Endothelial cell of umbilical vein (primary cell): ENCODE results near the gene CITED2. TPM values are rescaled to one million over a fixed set of nuclear protein-coding genes. Genes with fewer than 3 reads are reported as not detected.

ENCODE experiments used
- BruUV-seq: library from RNA; stranded (reverse); fragments of 400-500 nt; replicated peaks from 2 replicates; lab custom pipeline; 2021; lab: Mats Ljungman, UMichigan
- CTCF ChIA-PET: fragments of 300-600, 350-600 bp; sonication (Branson Sonifier 250); formaldehyde crosslinking; loops from one replicate; lab custom pipeline; 2021; ENCODE audit warnings: antibody characterized with exemption, inconsistent platforms; lab: Charles Lee
- POLR2A ChIA-PET: fragments of 300-600, 350-600 bp; sonication (Branson Sonifier 250); formaldehyde crosslinking; loops from one replicate; lab custom pipeline; 2021; ENCODE audit warnings: antibody characterized with exemption, inconsistent platforms; lab: Charles Lee
- DNase-seq: peaks from one replicate; pipeline ENCODE4 v3.0.0-alpha.2; 2011; ENCODE audit warnings: low read depth, low spot score
- FAIRE-seq: peaks from 2 replicates; lab custom pipeline; 2011; peaks lifted over from hg19 to GRCh38; lab: Jason Lieb, UNC
- H2AFZ ChIP-seq: 2 replicates; pipeline ENCODE4 v1.6.0; 2012; ENCODE audit warnings: low read depth, low read length, control low read depth, inconsistent platforms
- H3K27ac ChIP-seq: 2 replicates; pipeline ENCODE4 v1.5.1; 2011; ENCODE audit warnings: low read depth, mild to moderate bottlenecking, control low read depth, low read length, moderate library complexity; ENCODE audit not compliant: insufficient read depth
- H3K27me3 ChIP-seq, 2 experiments: 2 replicates each; pipeline versions ENCODE4 v1.6.0 to v1.6.1; 2011; ENCODE audit warnings: low read length in 2 of 2, mixed read lengths in 1 of 2; ENCODE audit not compliant: control insufficient read depth in 2 of 2, insufficient read depth in 2 of 2
- H3K36me3 ChIP-seq, 2 experiments: 2 replicates in 1 of 2; 3 replicates in 1 of 2; pipeline ENCODE4 v1.5.1; 2011; ENCODE audit warnings: low read length in 2 of 2, mild to moderate bottlenecking in 1 of 2, moderate library complexity in 1 of 2; ENCODE audit not compliant: control insufficient read depth in 2 of 2, insufficient read depth in 2 of 2; ENCODE audit errors: extremely low read depth in 1 of 2
- H3K4me1 ChIP-seq: 3 replicates; pipeline ENCODE4 v1.5.1; 2011; ENCODE audit warnings: mild to moderate bottlenecking, low read length; ENCODE audit not compliant: control insufficient read depth, insufficient read depth; ENCODE audit errors: extremely low read depth
- H3K4me2 ChIP-seq: 2 replicates; pipeline ENCODE4 v1.6.1; 2011; ENCODE audit warnings: low read length, control low read depth, mixed read lengths; ENCODE audit not compliant: insufficient read depth
- H3K4me3 ChIP-seq, 3 experiments: fragments of 200-600 bp in 1 of 3; sonication (generic), shearing (Covaris generic) in 1 of 3; replicated peaks in 1 of 3; 2 replicates each; pipeline ENCODE4 v1.5.1; 2011 to 2016; ENCODE audit warnings: control low read depth in 3 of 3, low read length in 3 of 3, mild to moderate bottlenecking in 2 of 3, inconsistent platforms in 1 of 3, low read depth in 1 of 3, moderate library complexity in 1 of 3; ENCODE audit not compliant: insufficient read depth in 1 of 3
- H3K79me2 ChIP-seq: 2 replicates; pipeline ENCODE4 v1.6.0; 2012; ENCODE audit warnings: low read length, inconsistent platforms; ENCODE audit not compliant: control insufficient read depth, insufficient read depth
- H3K9ac ChIP-seq: replicated peaks from 2 replicates; pipeline ENCODE3; 2011; ENCODE audit warnings: low read length, control low read depth; ENCODE audit not compliant: insufficient read depth; ENCODE audit errors: extremely low read depth
- H3K9me1 ChIP-seq: replicated peaks from 3 replicates; pipeline ENCODE4 v1.6.0; 2011; ENCODE audit warnings: mild to moderate bottlenecking, low read length; ENCODE audit not compliant: control insufficient read depth, insufficient read depth; ENCODE audit errors: extremely low read depth
- H3K9me3 ChIP-seq: replicated peaks from 2 replicates; pipeline ENCODE4 v1.5.1; 2012; ENCODE audit warnings: low read length, inconsistent platforms; ENCODE audit not compliant: control insufficient read depth, insufficient read depth
- H4K20me1 ChIP-seq: replicated peaks from 2 replicates; pipeline ENCODE3; 2011; ENCODE audit warnings: mild to moderate bottlenecking, low read length; ENCODE audit not compliant: control insufficient read depth, insufficient read depth; ENCODE audit errors: extremely low read depth
- EZH2 ChIP-seq: IDR thresholded peaks from 2 replicates; pipeline ENCODE4 v1.6.1; 2012; ENCODE audit warnings: borderline replicate concordance, low read depth, mild to moderate bottlenecking, moderate library complexity, low read length, inconsistent platforms; ENCODE audit not compliant: severe bottlenecking
- FOS ChIP-seq: IDR thresholded peaks from 2 replicates; pipeline ENCODE4 v1.6.1; 2011; ENCODE audit warnings: mild to moderate bottlenecking, low read length, moderate library complexity, borderline replicate concordance; ENCODE audit not compliant: insufficient read depth
- GATA2 ChIP-seq: IDR thresholded peaks from 2 replicates; pipeline ENCODE4 v1.7.0; 2011; ENCODE audit warnings: low read depth, mild to moderate bottlenecking, moderate library complexity, mixed read lengths, low read length; ENCODE audit not compliant: insufficient read length, insufficient read depth
- JUN ChIP-seq: IDR thresholded peaks from 2 replicates; pipeline ENCODE4 v1.6.1; 2011; ENCODE audit warnings: borderline replicate concordance, low read depth; ENCODE audit not compliant: insufficient read length, insufficient read depth
- MYC ChIP-seq: IDR thresholded peaks from one replicate; pipeline ENCODE4 v1.6.1; 2011; ENCODE audit warnings: mild to moderate bottlenecking, low read depth, low read length
- POLR2A ChIP-seq: IDR thresholded peaks from 2 replicates; pipeline ENCODE4 v1.6.1; 2012; ENCODE audit warnings: low read depth, mild to moderate bottlenecking, control low read depth, low read length
- POLR2AphosphoS5 ChIP-seq: IDR thresholded peaks from 2 replicates; pipeline ENCODE4 v1.6.1; 2012; ENCODE audit warnings: low read depth, mild to moderate bottlenecking, control low read depth, low read length, moderate library complexity; ENCODE audit not compliant: insufficient read depth
- dilution Hi-C: fragments of 300-500 bp; cut with MboI; formaldehyde crosslinking; loops from one replicate; pipeline ENCODE4 v1.15.0; 2019; ENCODE audit warnings: low sequenced_read_pairs; ENCODE audit not compliant: extremely low pct_ligation_motif_present
- intact Hi-C: fragments of 100-400 bp; cut with micrococcal nuclease; formaldehyde crosslinking; loops from one replicate; pipeline ENCODE4 v1.10.0; 2022
- polyA plus RNA-seq, 4 experiments: library from polyadenylated mRNA; depleted of rRNA in 3 of 4; stranded (reverse) in 3 of 4; unstranded in 1 of 4; fragments of >200 nt; gene quantifications; 2 replicates each; pipeline versions ENCODE4 v1.2.1 to v1.2.3, GENCODE V29; 2011 to 2012; ENCODE audit warnings: missing spikeins in 1 of 4
- total RNA-seq: library from RNA; stranded (reverse); gene quantifications from 2 replicates; pipeline ENCODE4 v1.2.3, GENCODE V29; 2021
- TF ChIP-seq, protein P1 (sequence below), 2 donors: IDR thresholded peaks; 1 replicate in 1 of 2; 2 replicates in 1 of 2; pipeline ENCODE4 v1.5.1; 2011; ENCODE audit warnings: low read length in 2 of 2, mild to moderate bottlenecking in 2 of 2, moderate library complexity in 2 of 2, control low read depth in 1 of 2, inconsistent platforms in 1 of 2, low read depth in 1 of 2; ENCODE audit not compliant: insufficient read depth in 1 of 2; ENCODE audit errors: extremely low read depth in 1 of 2
- TF ChIP-seq, protein P2 (sequence below): IDR thresholded peaks from 2 replicates; pipeline ENCODE4 v1.6.1; 2011; ENCODE audit not compliant: insufficient read depth, insufficient read length

CITED2 gene
- total and polyA plus RNA-seq, 2 donors (not counting 3 experiments of a cell fraction or from before 2014, with no cell fraction given), result 81.1 to 85.7 TPM

DNA sequence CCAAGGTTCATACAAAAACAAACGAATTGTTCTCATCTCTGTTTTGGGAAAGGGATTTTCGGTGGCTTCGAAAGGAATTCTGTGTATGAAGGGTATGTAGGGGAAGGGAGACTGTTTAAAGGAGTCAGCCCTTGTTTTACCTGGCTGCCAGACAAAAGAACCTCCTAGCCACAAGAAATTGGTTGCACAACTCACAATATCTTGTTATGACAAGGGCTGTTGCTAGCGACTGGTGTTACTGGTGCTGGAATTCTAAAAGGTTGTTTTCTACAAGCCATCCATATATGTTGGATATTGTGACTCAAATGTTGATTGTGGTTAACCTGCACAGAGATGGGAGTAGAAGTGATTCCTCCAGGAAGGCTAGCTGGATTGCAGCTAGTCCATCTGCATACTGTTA, 34.6 kb upstream of the CITED2 start:
- no peak for TF ChIP-seq EZH2
- no peak for TF ChIP-seq FOS
- no peak for TF ChIP-seq JUN
- TF ChIP-seq, protein P1, sequence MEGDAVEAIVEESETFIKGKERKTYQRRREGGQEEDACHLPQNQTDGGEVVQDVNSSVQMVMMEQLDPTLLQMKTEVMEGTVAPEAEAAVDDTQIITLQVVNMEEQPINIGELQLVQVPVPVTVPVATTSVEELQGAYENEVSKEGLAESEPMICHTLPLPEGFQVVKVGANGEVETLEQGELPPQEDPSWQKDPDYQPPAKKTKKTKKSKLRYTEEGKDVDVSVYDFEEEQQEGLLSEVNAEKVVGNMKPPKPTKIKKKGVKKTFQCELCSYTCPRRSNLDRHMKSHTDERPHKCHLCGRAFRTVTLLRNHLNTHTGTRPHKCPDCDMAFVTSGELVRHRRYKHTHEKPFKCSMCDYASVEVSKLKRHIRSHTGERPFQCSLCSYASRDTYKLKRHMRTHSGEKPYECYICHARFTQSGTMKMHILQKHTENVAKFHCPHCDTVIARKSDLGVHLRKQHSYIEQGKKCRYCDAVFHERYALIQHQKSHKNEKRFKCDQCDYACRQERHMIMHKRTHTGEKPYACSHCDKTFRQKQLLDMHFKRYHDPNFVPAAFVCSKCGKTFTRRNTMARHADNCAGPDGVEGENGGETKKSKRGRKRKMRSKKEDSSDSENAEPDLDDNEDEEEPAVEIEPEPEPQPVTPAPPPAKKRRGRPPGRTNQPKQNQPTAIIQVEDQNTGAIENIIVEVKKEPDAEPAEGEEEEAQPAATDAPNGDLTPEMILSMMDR (IDR thresholded peaks at IDR 0.05; ENCODE audit: extremely low read depth in 1 of 2, insufficient read depth in 1 of 2, low read depth in 1 of 2, low read length in 2 of 2), result no peak
- no peak for TF ChIP-seq MYC
- no peak for TF ChIP-seq GATA2
- TF ChIP-seq, protein P2, sequence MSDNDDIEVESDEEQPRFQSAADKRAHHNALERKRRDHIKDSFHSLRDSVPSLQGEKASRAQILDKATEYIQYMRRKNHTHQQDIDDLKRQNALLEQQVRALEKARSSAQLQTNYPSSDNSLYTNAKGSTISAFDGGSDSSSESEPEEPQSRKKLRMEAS, result no peak
- no peak for TF ChIP-seq POLR2A
- TF ChIP-seq POLR2AphosphoS5, result no peak
- no peak overlapping the region for H3K4me3 ChIP-seq
- FAIRE-seq (no peak), DNase-seq (no peak)
- intact Hi-C loops, result no loop called here
- H3K9me1 ChIP-seq, result no peaks in the 10 kb centered on the region
- POLR2A ChIA-PET, result no interaction called here
- H3K27ac ChIP-seq, result no peak overlapping the region
- no peaks in the 10 kb centered on the region for H4K20me1 ChIP-seq
- CTCF ChIA-PET, result no interaction called here
- BruUV-seq, result no TSS peak
- H2AFZ ChIP-seq, result no peak overlapping the region
- H3K79me2 ChIP-seq, result no peaks in the 10 kb centered on the region
- no peaks in the 10 kb centered on the region for H3K36me3 ChIP-seq
- H3K4me1 ChIP-seq, result no peaks in the 10 kb centered on the region
- dilution Hi-C loops, result no loop called here
- H3K4me2 ChIP-seq, result no peak overlapping the region
- H3K9ac ChIP-seq, result no peak overlapping the region
- no peaks in the 10 kb centered on the region for H3K9me3 ChIP-seq
- no peaks in the 10 kb centered on the region for H3K27me3 ChIP-seq
